Measurements from ENCODE around the gene GYG2. TPM values are rescaled to one million over a fixed set of nuclear protein-coding genes. Genes with fewer than 3 reads are reported as not detected.

GYG2 gene
- total RNA-seq, 1 experiment from 2014 or later = 9.0 TPM

DNA sequence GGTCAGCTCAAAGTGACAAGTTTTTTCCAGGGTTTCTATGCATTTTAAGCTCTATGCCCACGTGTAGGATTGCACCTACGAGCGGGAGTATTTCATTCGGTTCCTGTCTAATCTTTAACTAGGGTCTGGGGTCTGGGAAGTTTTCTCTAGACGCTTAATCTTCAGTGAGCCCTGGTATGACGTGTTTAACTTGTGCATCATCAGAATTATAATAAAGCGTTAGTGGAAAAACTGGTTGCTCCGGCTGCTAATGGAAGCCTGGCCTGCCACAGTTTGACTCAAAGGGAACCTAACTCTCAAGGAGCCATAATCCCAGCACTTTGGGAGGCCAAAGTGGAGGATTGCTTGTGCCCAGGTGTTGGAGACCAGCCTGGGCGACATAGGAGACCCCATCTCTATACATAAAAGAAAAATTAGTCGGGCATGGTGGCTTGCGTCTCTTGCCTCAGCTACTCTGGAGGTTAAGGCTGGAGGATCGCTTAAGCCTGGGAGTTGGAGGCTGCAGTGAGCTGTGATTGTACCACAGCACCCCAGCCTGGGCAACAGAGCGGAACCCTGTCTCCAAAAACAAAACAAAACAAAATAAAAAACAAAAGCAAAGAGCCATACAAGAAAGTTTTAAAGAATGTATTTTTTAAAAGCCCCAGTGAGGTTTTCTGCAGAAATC is 70.2 kb downstream of the GYG2 start:
- CTCF ChIA-PET = interaction anchor here (1.3 kb wide), 1 partner anchor 14 kb away, joined by 4 read pairs; no protein-coding TSS in a partner anchor
- peak; percentile 68 for DNase-seq
- no peaks in the 10 kb centered on the region for H3K27me3 Mint-ChIP-seq (ENCODE audit: unreplicated experiment)
- BruUV-seq (replicated peaks) = no TSS peak
- H3K9me3 Mint-ChIP-seq (ENCODE audit: low read depth, unreplicated experiment) = peaks cover 6% of the 10 kb centered on the region
- TF ChIP-seq, protein P1, sequence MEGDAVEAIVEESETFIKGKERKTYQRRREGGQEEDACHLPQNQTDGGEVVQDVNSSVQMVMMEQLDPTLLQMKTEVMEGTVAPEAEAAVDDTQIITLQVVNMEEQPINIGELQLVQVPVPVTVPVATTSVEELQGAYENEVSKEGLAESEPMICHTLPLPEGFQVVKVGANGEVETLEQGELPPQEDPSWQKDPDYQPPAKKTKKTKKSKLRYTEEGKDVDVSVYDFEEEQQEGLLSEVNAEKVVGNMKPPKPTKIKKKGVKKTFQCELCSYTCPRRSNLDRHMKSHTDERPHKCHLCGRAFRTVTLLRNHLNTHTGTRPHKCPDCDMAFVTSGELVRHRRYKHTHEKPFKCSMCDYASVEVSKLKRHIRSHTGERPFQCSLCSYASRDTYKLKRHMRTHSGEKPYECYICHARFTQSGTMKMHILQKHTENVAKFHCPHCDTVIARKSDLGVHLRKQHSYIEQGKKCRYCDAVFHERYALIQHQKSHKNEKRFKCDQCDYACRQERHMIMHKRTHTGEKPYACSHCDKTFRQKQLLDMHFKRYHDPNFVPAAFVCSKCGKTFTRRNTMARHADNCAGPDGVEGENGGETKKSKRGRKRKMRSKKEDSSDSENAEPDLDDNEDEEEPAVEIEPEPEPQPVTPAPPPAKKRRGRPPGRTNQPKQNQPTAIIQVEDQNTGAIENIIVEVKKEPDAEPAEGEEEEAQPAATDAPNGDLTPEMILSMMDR (IDR thresholded peaks at IDR 0.05; ENCODE audit: unreplicated experiment) = no peak
- H3K27ac Mint-ChIP-seq (ENCODE audit: unreplicated experiment) = peak overlapping the region; percentile 97
- intact Hi-C loops (cut with micrococcal nuclease; ENCODE audit: unreplicated experiment) = loop anchor here (2.0 to 5.0 kb wide), 2 partner anchors 30 to 128 kb away; partner anchors contain the start of gene ARSD
- H3K4me1 Mint-ChIP-seq (ENCODE audit: low read depth, unreplicated experiment) = peaks cover 30% of the 10 kb centered on the region
- peaks cover 35% of the 10 kb centered on the region for H3K36me3 Mint-ChIP-seq (ENCODE audit: insufficient read depth, unreplicated experiment)
- peak overlapping the region; percentile 69 for H3K4me3 Mint-ChIP-seq (ENCODE audit: low read depth, unreplicated experiment)

DNA sequence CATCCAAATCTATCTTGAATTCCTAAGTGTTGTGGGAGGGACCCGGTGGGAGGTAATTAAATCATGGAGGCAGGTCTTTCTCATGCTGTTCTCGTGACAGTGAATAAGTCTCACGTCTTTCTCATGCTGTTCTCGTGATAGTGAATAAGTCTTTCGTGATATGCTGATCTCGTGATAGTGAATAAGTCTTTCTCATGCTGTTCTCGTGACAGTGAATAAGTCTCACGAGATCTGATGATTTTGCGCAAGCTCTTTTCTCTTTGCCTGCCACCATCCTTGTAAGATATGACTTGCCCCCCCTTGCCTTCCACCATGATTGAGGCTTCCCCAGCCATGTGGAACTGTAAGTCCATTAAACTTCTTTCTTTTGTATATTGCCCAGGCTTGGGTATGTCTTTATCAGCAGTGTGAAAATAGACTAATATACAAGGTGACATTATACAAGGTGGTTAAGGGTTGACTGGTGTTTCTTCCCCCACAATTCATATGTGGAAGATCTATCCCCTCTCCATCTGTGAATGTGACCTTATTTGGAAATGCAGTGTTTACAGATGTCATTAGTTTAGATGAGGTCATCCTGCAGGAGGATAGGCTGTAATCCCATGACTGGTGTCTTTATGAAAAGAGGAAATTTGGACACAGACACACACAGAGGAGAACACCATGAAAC is 72.8 kb downstream of the GYG2 start:
- DNase-seq = no peak
- H3K4me3 Mint-ChIP-seq (ENCODE audit: low read depth, unreplicated experiment) = no peak overlapping the region
- CTCF ChIA-PET = no interaction called here
- no peaks in the 10 kb centered on the region for H3K27me3 Mint-ChIP-seq (ENCODE audit: unreplicated experiment)
- peaks cover 17% of the 10 kb centered on the region for H3K4me1 Mint-ChIP-seq (ENCODE audit: low read depth, unreplicated experiment)
- intact Hi-C loops (cut with micrococcal nuclease; ENCODE audit: unreplicated experiment) = no loop called here
- H3K36me3 Mint-ChIP-seq (ENCODE audit: insufficient read depth, unreplicated experiment) = peaks cover 30% of the 10 kb centered on the region
- H3K27ac Mint-ChIP-seq (ENCODE audit: unreplicated experiment) = no peak overlapping the region
- peaks cover 6% of the 10 kb centered on the region for H3K9me3 Mint-ChIP-seq (ENCODE audit: low read depth, unreplicated experiment)
- BruUV-seq (replicated peaks) = no TSS peak
- TF ChIP-seq, protein P1 (IDR thresholded peaks at IDR 0.05; ENCODE audit: unreplicated experiment) = no peak

DNA sequence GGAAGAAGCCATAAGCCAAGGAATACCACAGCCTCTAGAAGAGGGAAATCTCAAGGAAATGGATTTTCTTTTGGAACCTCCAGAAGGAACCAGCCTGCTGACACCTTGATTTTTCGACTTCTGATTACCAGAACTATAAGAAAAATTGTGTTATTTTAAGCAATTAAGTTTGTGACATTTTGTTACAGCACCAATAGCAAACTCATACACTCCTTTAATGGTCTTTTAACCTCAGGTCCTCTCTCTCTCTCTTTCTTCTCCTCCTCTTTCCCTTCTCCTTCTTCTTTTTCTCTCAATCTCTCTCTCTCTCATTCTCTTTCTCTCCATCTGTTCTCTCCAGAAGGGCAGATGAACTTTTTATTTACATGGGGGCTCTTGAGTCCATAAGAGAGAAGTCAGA is 74.1 kb downstream of the GYG2 start:
- H3K4me3 Mint-ChIP-seq (ENCODE audit: low read depth, unreplicated experiment) = no peak overlapping the region

DNA sequence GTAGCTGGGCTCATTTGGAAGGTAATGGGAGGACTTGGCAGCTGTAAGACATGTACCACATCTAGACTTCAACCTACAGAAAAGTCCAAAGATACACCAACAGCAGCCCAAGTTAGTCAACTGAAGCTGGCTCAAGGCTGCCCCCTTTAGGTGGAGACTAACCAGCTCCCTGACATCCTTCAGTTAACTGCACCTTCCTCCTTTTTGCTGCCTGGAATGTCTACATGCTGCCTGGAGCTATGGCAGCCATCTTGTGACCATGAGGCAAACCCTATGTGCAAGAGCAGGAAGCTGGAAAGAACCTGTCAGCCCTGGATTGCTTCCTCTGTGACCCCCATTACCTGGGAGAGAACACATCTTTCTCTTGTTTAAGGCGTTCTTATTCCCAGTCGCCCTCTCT is 74.6 kb downstream of the GYG2 start:
- no peak overlapping the region for H3K27ac Mint-ChIP-seq (ENCODE audit: unreplicated experiment)
- H3K36me3 Mint-ChIP-seq (ENCODE audit: insufficient read depth, unreplicated experiment) = peaks cover 23% of the 10 kb centered on the region
- no peak for DNase-seq
- CTCF ChIA-PET = interaction anchor here (0.6 kb wide), 1 partner anchor 598 kb away, joined by 3 read pairs; no protein-coding TSS in a partner anchor
- peaks cover 6% of the 10 kb centered on the region for H3K9me3 Mint-ChIP-seq (ENCODE audit: low read depth, unreplicated experiment)
- H3K4me3 Mint-ChIP-seq (ENCODE audit: low read depth, unreplicated experiment) = no peak overlapping the region
- BruUV-seq (replicated peaks) = no TSS peak
- H3K4me1 Mint-ChIP-seq (ENCODE audit: low read depth, unreplicated experiment) = peaks cover 6% of the 10 kb centered on the region
- intact Hi-C loops (cut with micrococcal nuclease; ENCODE audit: unreplicated experiment) = no loop called here
- no peaks in the 10 kb centered on the region for H3K27me3 Mint-ChIP-seq (ENCODE audit: unreplicated experiment)
- TF ChIP-seq, protein P1 (IDR thresholded peaks at IDR 0.05; ENCODE audit: unreplicated experiment) = no peak

More for the DNA sequence above, 74.1 kb downstream of the GYG2 start:
- peaks cover 7% of the 10 kb centered on the region for H3K4me1 Mint-ChIP-seq (ENCODE audit: low read depth, unreplicated experiment)
- H3K27ac Mint-ChIP-seq (ENCODE audit: unreplicated experiment) = no peak overlapping the region
- H3K27me3 Mint-ChIP-seq (ENCODE audit: unreplicated experiment) = no peaks in the 10 kb centered on the region
- TF ChIP-seq, protein P1 (IDR thresholded peaks at IDR 0.05; ENCODE audit: unreplicated experiment) = no peak
- CTCF ChIA-PET = interaction anchor here (0.6 kb wide), 1 partner anchor 599 kb away, joined by 3 read pairs; no protein-coding TSS in a partner anchor
- peaks cover 29% of the 10 kb centered on the region for H3K36me3 Mint-ChIP-seq (ENCODE audit: insufficient read depth, unreplicated experiment)
- H3K9me3 Mint-ChIP-seq (ENCODE audit: low read depth, unreplicated experiment) = peaks cover 6% of the 10 kb centered on the region
- no peak for DNase-seq
- BruUV-seq (replicated peaks) = no TSS peak
- intact Hi-C loops (cut with micrococcal nuclease; ENCODE audit: unreplicated experiment) = no loop called here
